AG04450 (cell line): ENCODE results near the gene TGFBR3L. TPM values are rescaled to one million over a fixed set of nuclear protein-coding genes. Genes with fewer than 3 reads are reported as not detected.

Source experiments
- CTCF ChIA-PET: fragments of 300-600, 350-600 bp; formaldehyde crosslinking; extraction: SDS; loops from one replicate; lab custom pipeline; 2022; ENCODE audit warnings: antibody characterized with exemption, inconsistent platforms; lab: Charles Lee
- POLR2A ChIA-PET: fragments of 350-600 bp; formaldehyde crosslinking; extraction: SDS; loops from one replicate; lab custom pipeline; 2021; ENCODE audit warnings: antibody characterized with exemption, inconsistent platforms; lab: Yijun Ruan, JAX
- DNase-seq: peaks from one replicate; pipeline ENCODE4 v3.0.0-alpha.2; 2011; ENCODE audit warnings: low read depth, low spot score
- H3K27ac ChIP-seq: one replicate; pipeline ENCODE4 v1.5.1; 2012; ENCODE audit warnings: low read depth, low read length, control low read depth
- H3K27me3 ChIP-seq: one replicate; pipeline ENCODE4 v1.6.0; 2012; ENCODE audit warnings: low read length; ENCODE audit not compliant: control insufficient read depth, insufficient read depth
- H3K4me3 ChIP-seq: 2 replicates; pipeline ENCODE4 v1.5.1; 2011; ENCODE audit warnings: mild to moderate bottlenecking, low read depth, low read length, control low read depth
- H3K9me3 ChIP-seq: 2 replicates; pipeline ENCODE4 v1.5.1; 2012; ENCODE audit warnings: low read length; ENCODE audit not compliant: control insufficient read depth, insufficient read depth
- CTCF ChIP-seq: IDR thresholded peaks from 2 replicates; pipeline ENCODE4 v1.5.1; 2011; ENCODE audit warnings: low read depth, low read length, control low read depth, inconsistent platforms
- polyA plus RNA-seq: library from polyadenylated mRNA; depleted of rRNA; stranded (reverse); fragments of >200 nt; gene quantifications from 2 replicates; pipeline ENCODE4 v1.2.3, GENCODE V29; 2011

Gene TGFBR3L
- polyA plus RNA-seq, 1 experiment: not detected

- H3K9me3 ChIP-seq: no peaks in the 10 kb centered on the region; the same call in 1 of the 2 replicates
- ChIA-PET CTCF (interaction anchor here (3.2 kb wide), 1 partner anchor 10 kb away, joined by 12 read pairs; the partner anchor contains the start of gene TIMM44), POLR2A (interaction anchor here (1.1 kb wide), 1 partner anchor 13 kb away, joined by 3 read pairs; no protein-coding TSS in a partner anchor)
- H3K27me3 ChIP-seq: no peaks in the 10 kb centered on the region
- H3K27ac ChIP-seq: no peak overlapping the region
- DNase-seq: no peak
- TF ChIP-seq CTCF: no peak
- H3K4me3 ChIP-seq: no peak overlapping the region
These were observed 19.4 kb downstream of the TGFBR3L start for GRCh38 chr19:7933828-7934725.

- H3K4me3 ChIP-seq: no peak overlapping the region
- H3K27ac ChIP-seq: no peak overlapping the region
- ChIA-PET POLR2A (interaction anchor here (1.1 kb wide), 1 partner anchor 14 kb away, joined by 3 read pairs; no protein-coding TSS in a partner anchor), CTCF (interaction anchor here (3.2 kb wide), 1 partner anchor 9 kb away, joined by 12 read pairs; the partner anchor contains the start of gene TIMM44)
- no peak for DNase-seq
- no peaks in the 10 kb centered on the region for H3K27me3 ChIP-seq
- no peaks in the 10 kb centered on the region; the same call in 1 of the 2 replicates for H3K9me3 ChIP-seq
- TF ChIP-seq CTCF: no peak
These were observed 20.1 kb downstream of the TGFBR3L start for GRCh38 chr19:7934766-7935165.

- Histone ChIP-seq H3K27me3 (no peaks in the 10 kb centered on the region), H3K4me3 (no peak overlapping the region), H3K9me3 (peaks cover 3% of the 10 kb centered on the region; the same call in 1 of the 2 replicates), H3K27ac (no peak overlapping the region)
- POLR2A ChIA-PET: interaction anchor here (0.6 kb wide), 1 partner anchor 642 kb away, joined by 3 read pairs; no protein-coding TSS in a partner anchor
- CTCF ChIA-PET: no interaction called here
- no peak for TF ChIP-seq CTCF
- no peak for DNase-seq
These were observed 26.2 kb downstream of the TGFBR3L start for GRCh38 chr19:7940841-7941240.

- no peak for DNase-seq
- H3K27me3 ChIP-seq: no peaks in the 10 kb centered on the region
- H3K27ac ChIP-seq: no peak overlapping the region
- peak overlapping the region; percentile 96 for H3K4me3 ChIP-seq
- ChIA-PET CTCF (interaction anchor here (0.8 to 3.9 kb wide), 5 partner anchors 13 to 310 kb away, joined by 3 to 57 read pairs (median 39); no protein-coding TSS in a partner anchor), POLR2A (interaction anchor here (0.6 kb wide), 1 partner anchor 507 kb away, joined by 4 read pairs; no protein-coding TSS in a partner anchor)
- no peak for TF ChIP-seq CTCF
- peaks cover 3% of the 10 kb centered on the region; the same call in 1 of the 2 replicates for H3K9me3 ChIP-seq
These were observed 27.4 kb downstream of the TGFBR3L start for GRCh38 chr19:7941895-7942596.
